Coronary artery (tissue), 2 donors: ENCODE results near the gene MFSD8.

Source experiments
- DNase-seq: peaks from one replicate; pipeline ENCODE4 v3.0.0-alpha.2; 2017; ENCODE audit warnings: low spot score
- H3K27ac ChIP-seq, 2 donors: fragments of 200-600 bp; sonication (generic); one replicate each; pipeline ENCODE4 v1.5.1; 2016 to 2019
- H3K4me3 ChIP-seq: fragments of 200-600 bp; sonication (generic); 2 replicates; pipeline ENCODE4 v1.5.1; 2016; ENCODE audit warnings: mild to moderate bottlenecking, moderate library complexity
- TF ChIP-seq, protein P1 (sequence below): fragments of 200-600 bp; sonication (generic); IDR thresholded peaks from one replicate; pipeline ENCODE4 v1.5.1; 2019; ENCODE audit warnings: antibody characterized with exemption

The MFSD8 gene

DNA sequence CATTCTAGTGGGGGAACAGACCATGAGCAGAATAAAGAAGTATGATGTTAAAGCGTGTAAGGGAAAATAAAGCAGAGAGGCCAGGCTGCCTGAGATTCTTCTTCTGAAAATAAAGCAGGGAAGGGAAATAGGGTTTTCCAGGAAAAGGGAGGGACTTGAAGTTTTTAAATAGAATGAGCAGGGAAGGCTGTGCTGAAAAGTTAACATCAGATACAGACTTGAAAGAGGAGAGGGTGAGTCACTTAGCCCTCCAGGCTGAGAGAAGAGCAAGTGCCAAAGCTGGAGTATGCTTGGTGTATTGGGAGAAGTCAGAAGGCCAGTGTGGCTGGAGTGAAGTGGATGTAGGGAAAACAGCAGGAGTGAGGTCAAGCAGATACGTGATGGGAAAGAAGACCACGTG, 94.3 kb downstream of the MFSD8 start:
- Histone ChIP-seq H3K4me3 (no peak overlapping the region), H3K27ac (no peak overlapping the region)
- TF ChIP-seq, protein P1, sequence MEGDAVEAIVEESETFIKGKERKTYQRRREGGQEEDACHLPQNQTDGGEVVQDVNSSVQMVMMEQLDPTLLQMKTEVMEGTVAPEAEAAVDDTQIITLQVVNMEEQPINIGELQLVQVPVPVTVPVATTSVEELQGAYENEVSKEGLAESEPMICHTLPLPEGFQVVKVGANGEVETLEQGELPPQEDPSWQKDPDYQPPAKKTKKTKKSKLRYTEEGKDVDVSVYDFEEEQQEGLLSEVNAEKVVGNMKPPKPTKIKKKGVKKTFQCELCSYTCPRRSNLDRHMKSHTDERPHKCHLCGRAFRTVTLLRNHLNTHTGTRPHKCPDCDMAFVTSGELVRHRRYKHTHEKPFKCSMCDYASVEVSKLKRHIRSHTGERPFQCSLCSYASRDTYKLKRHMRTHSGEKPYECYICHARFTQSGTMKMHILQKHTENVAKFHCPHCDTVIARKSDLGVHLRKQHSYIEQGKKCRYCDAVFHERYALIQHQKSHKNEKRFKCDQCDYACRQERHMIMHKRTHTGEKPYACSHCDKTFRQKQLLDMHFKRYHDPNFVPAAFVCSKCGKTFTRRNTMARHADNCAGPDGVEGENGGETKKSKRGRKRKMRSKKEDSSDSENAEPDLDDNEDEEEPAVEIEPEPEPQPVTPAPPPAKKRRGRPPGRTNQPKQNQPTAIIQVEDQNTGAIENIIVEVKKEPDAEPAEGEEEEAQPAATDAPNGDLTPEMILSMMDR = no peak
- DNase-seq = no peak

DNA sequence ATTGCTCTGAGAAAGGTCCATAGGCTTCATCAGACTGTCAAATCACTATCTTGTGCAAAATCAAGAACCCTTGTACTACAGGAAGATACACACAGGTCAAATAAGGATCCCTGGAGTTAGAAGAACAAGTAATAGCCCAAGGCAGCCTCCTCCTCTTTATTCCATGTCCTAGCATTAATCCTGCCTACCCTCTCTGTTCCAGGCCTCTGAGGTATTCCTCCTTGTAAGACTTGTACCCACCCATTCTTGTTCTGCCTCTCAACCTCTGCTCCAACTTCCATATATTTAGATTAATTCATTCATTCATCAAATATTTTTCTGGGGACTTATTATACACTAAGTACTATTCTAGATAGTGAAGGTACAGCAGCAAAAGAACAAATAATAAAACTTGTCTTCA, 94.7 kb downstream of the MFSD8 start:
- H3K27ac ChIP-seq = no peak overlapping the region
- no peak overlapping the region for H3K4me3 ChIP-seq

DNA sequence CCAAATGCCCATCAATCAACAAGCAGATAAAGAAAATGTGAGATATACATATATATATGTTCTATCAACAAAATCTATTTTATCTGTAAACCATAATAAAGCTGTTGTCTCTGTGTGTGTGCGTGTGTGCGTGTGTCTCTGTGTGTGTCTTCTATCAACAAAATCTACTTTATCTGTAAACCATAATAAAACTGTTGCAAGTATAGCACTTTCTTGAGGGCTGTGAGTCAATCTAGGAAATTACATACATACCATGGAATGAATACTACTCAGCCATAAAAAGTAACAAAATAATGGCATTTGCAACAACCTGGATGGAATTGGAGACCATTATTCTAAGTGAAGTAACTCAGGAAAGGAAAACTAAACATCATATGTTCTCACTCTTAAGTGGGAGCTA, 96.8 kb downstream of the MFSD8 start:
- Histone ChIP-seq H3K27ac (no peak overlapping the region), H3K4me3 (no peak overlapping the region)
- DNase-seq = no peak
- TF ChIP-seq, protein P1 = no peak

More for the DNA sequence above, 94.7 kb downstream of the MFSD8 start:
- DNase-seq = no peak
- TF ChIP-seq, protein P1 = no peak
